PC-9 (cell line): Measurements from ENCODE around the gene CDC42BPB.

Experiments
- CTCF ChIP-seq: fragments of 200-600 bp; sonication (generic); conservative IDR thresholded peaks from 2 replicates; pipeline ENCODE4 v1.6.1; 2017; ENCODE audit warnings: mixed run types, antibody characterized with exemption, mild to moderate bottlenecking, moderate library complexity
- EZH2 ChIP-seq: fragments of 200-600 bp; sonication (generic); IDR thresholded peaks from 2 replicates; pipeline ENCODE4 v1.8.0; 2017; ENCODE audit warnings: antibody characterized with exemption, low read depth

GRCh38 chr14:103086771-103087342 lies 29.5 kb upstream of the CDC42BPB start:
- TF ChIP-seq CTCF = no peak
- TF ChIP-seq EZH2 = no peak
